HepG2 (cell line): ENCODE measurements around the gene TBC1D16. TPM values are rescaled to one million over a fixed set of nuclear protein-coding genes. Genes with fewer than 3 reads are reported as not detected.

ENCODE experiments used
- BCLAF1 ChIP-seq: fragments of 450-650 bp; IDR thresholded peaks from 2 replicates; pipeline ENCODE4 v1.6.1; 2017; ENCODE audit warnings: mild to moderate bottlenecking
- CREM ChIP-seq, 2 experiments: sonication (generic) in 1 of 2; formaldehyde crosslinking in 1 of 2; IDR thresholded peaks; 2 replicates each; pipeline versions ENCODE4 v1.4.0 to v1.6.1; 2016 to 2020; ENCODE audit warnings: antibody characterized with exemption in 1 of 2, mild to moderate bottlenecking in 1 of 2, missing genetic modification reagents in 1 of 2
- FLYWCH1 ChIP-seq: sonication (generic); formaldehyde crosslinking; IDR thresholded peaks from 2 replicates; pipeline ENCODE4 v1.8.1; 2023; ENCODE audit warnings: mild to moderate bottlenecking, missing genetic modification reagents
- FOXA3 ChIP-seq: IDR thresholded peaks from 2 replicates; pipeline ENCODE4 v1.6.1; 2016; ENCODE audit warnings: missing genetic modification reagents, missing compliant biosample characterization
- HMGA1 ChIP-seq: sonication (generic); formaldehyde crosslinking; conservative IDR thresholded peaks from 2 replicates; pipeline ENCODE4 v1.4.0; 2020; ENCODE audit warnings: missing genetic modification reagents
- HOXA7 ChIP-seq: sonication (generic); formaldehyde crosslinking; IDR thresholded peaks from 2 replicates; pipeline ENCODE4 v1.8.1; 2022; ENCODE audit warnings: mild to moderate bottlenecking, missing genetic modification reagents, moderate library complexity
- IRX3 ChIP-seq: sonication (generic); formaldehyde crosslinking; IDR thresholded peaks from 2 replicates; pipeline ENCODE4 v1.8.1; 2023; ENCODE audit warnings: mild to moderate bottlenecking, low read depth, missing genetic modification reagents, borderline replicate concordance
- MXI1 ChIP-seq: IDR thresholded peaks from 3 replicates; pipeline ENCODE4 v1.6.1; 2012; ENCODE audit warnings: low read depth, low read length, inconsistent platforms, borderline replicate concordance
- POLR2AphosphoS5 ChIP-seq: IDR thresholded peaks from 2 replicates; pipeline ENCODE4 v1.6.1; 2012; ENCODE audit warnings: low read depth, low read length
- RBAK ChIP-seq: sonication (generic); formaldehyde crosslinking; IDR thresholded peaks from 2 replicates; pipeline ENCODE4 v1.5.1; 2020; ENCODE audit warnings: mild to moderate bottlenecking, missing genetic modification reagents
- SOX5 ChIP-seq: IDR thresholded peaks from 2 replicates; pipeline ENCODE4 v1.6.1; 2016; ENCODE audit warnings: borderline replicate concordance
- TAF1 ChIP-seq: sonication (generic); formaldehyde crosslinking; IDR thresholded peaks from 2 replicates; pipeline ENCODE4 v1.4.0; 2020; ENCODE audit warnings: missing genetic modification reagents
- TBX2 ChIP-seq: sonication (generic); formaldehyde crosslinking; IDR thresholded peaks from 2 replicates; pipeline ENCODE4 v1.5.0; 2020; ENCODE audit warnings: missing genetic modification reagents, mild to moderate bottlenecking, borderline replicate concordance
- ZBTB38 ChIP-seq: sonication (generic); formaldehyde crosslinking; IDR thresholded peaks from 2 replicates; pipeline ENCODE4 v1.5.1; 2020; ENCODE audit warnings: mild to moderate bottlenecking, missing genetic modification reagents
- ZMAT3 ChIP-seq: sonication (generic); formaldehyde crosslinking; conservative IDR thresholded peaks from 2 replicates; pipeline ENCODE4 v1.7.0; 2021; ENCODE audit warnings: missing genetic modification reagents
- ZNF275 ChIP-seq: sonication (generic); formaldehyde crosslinking; IDR thresholded peaks from 2 replicates; pipeline ENCODE4 v1.8.0; 2022; ENCODE audit warnings: missing genetic modification reagents, mild to moderate bottlenecking, inconsistent platforms, borderline replicate concordance
- ZNF292 ChIP-seq: sonication (generic); formaldehyde crosslinking; IDR thresholded peaks from 2 replicates; pipeline ENCODE4 v1.8.1; 2022; ENCODE audit warnings: mild to moderate bottlenecking, low read depth, missing genetic modification reagents, borderline replicate concordance
- ZNF788 ChIP-seq: sonication (generic); formaldehyde crosslinking; IDR thresholded peaks from 2 replicates; pipeline ENCODE4 v1.5.0; 2020; ENCODE audit warnings: mild to moderate bottlenecking, missing genetic modification reagents, borderline replicate concordance
- polyA plus RNA-seq, 8 experiments: library from polyadenylated mRNA; depleted of rRNA in 3 of 8; stranded (reverse) in 7 of 8; unstranded in 1 of 8; fragments of >200 nt; fragmentation: Illumina TruSeq in 4 of 8; extraction: Trizol in 4 of 8; gene quantifications; 2 replicates each; pipeline versions ENCODE4 v1.2.1 to v1.2.3, GENCODE V29; 2011 to 2016; ENCODE audit warnings: low read depth in 4 of 8, missing spikeins in 1 of 8, mixed read lengths in 1 of 8; ENCODE audit not compliant: insufficient read depth in 1 of 8
- total RNA-seq, 5 experiments: library from RNA; depleted of rRNA; stranded (reverse); fragments of >200 nt; fragmentation: Illumina TruSeq; extraction: Trizol; gene quantifications; 2 replicates each; pipeline ENCODE4 v1.2.3, GENCODE V29; 2016; ENCODE audit warnings: low read depth in 1 of 5
- TF ChIP-seq, protein P1 (sequence below): IDR thresholded peaks from 2 replicates; pipeline ENCODE4 v1.6.1; 2016; ENCODE audit warnings: low read depth, control low read depth
- TF ChIP-seq, protein P2 (sequence below): sonication (generic); formaldehyde crosslinking; IDR thresholded peaks from 2 replicates; pipeline ENCODE4 v1.8.1; 2023; ENCODE audit warnings: mild to moderate bottlenecking, missing genetic modification reagents
- TF ChIP-seq, protein P3 (sequence below): sonication (generic); formaldehyde crosslinking; IDR thresholded peaks from 2 replicates; pipeline ENCODE4 v1.5.0; 2020; ENCODE audit warnings: missing genetic modification reagents

The TBC1D16 gene
- total and polyA plus RNA-seq, 2 of the 13 experiments (the other 11 are each of a cell fraction or from before 2014, with no cell fraction given) = 14.9 to 24.9 TPM

GRCh38 chr17:79987187-79987934 is 48.3 kb downstream of the TBC1D16 start (continued):
- no peak for TF ChIP-seq BCLAF1
- TF ChIP-seq SOX5 (CRISPR knock-in tag) = no peak
- TF ChIP-seq TAF1 (CRISPR knock-in tag) = no peak
- TF ChIP-seq FLYWCH1 (CRISPR knock-in tag) = no peak
- no peak for TF ChIP-seq CREM (IDR thresholded peaks at IDR 0.05)
- no peak for TF ChIP-seq CREM (CRISPR knock-in tag; IDR thresholded peaks at IDR 0.05)
- no peak for TF ChIP-seq HMGA1 (CRISPR knock-in tag)
- no peak for TF ChIP-seq ZNF788 (CRISPR knock-in tag)
- no peak for TF ChIP-seq RBAK (CRISPR knock-in tag)
- no peak for TF ChIP-seq IRX3 (CRISPR knock-in tag)
- no peak for TF ChIP-seq POLR2AphosphoS5
- no peak for TF ChIP-seq ZMAT3
- no peak; the same call in 1 of the 2 replicates for TF ChIP-seq ZNF275 (CRISPR knock-in tag)
- TF ChIP-seq, protein P1, sequence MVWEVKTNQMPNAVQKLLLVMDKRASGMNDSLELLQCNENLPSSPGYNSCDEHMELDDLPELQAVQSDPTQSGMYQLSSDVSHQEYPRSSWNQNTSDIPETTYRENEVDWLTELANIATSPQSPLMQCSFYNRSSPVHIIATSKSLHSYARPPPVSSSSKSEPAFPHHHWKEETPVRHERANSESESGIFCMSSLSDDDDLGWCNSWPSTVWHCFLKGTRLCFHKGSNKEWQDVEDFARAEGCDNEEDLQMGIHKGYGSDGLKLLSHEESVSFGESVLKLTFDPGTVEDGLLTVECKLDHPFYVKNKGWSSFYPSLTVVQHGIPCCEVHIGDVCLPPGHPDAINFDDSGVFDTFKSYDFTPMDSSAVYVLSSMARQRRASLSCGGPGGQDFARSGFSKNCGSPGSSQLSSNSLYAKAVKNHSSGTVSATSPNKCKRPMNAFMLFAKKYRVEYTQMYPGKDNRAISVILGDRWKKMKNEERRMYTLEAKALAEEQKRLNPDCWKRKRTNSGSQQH = no peak; the same call in 1 of the 2 replicates
- no peak for TF ChIP-seq ZNF292 (CRISPR knock-in tag)
- no peak for TF ChIP-seq TBX2 (CRISPR knock-in tag)
- no peak for TF ChIP-seq FOXA3 (CRISPR knock-in tag)
- TF ChIP-seq, protein P2, sequence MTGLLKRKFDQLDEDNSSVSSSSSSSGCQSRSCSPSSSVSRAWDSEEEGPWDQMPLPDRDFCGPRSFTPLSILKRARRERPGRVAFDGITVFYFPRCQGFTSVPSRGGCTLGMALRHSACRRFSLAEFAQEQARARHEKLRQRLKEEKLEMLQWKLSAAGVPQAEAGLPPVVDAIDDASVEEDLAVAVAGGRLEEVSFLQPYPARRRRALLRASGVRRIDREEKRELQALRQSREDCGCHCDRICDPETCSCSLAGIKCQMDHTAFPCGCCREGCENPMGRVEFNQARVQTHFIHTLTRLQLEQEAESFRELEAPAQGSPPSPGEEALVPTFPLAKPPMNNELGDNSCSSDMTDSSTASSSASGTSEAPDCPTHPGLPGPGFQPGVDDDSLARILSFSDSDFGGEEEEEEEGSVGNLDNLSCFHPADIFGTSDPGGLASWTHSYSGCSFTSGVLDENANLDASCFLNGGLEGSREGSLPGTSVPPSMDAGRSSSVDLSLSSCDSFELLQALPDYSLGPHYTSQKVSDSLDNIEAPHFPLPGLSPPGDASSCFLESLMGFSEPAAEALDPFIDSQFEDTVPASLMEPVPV (CRISPR knock-in tag) = no peak
- no peak for TF ChIP-seq ZBTB38 (CRISPR knock-in tag)
- TF ChIP-seq, protein P3, sequence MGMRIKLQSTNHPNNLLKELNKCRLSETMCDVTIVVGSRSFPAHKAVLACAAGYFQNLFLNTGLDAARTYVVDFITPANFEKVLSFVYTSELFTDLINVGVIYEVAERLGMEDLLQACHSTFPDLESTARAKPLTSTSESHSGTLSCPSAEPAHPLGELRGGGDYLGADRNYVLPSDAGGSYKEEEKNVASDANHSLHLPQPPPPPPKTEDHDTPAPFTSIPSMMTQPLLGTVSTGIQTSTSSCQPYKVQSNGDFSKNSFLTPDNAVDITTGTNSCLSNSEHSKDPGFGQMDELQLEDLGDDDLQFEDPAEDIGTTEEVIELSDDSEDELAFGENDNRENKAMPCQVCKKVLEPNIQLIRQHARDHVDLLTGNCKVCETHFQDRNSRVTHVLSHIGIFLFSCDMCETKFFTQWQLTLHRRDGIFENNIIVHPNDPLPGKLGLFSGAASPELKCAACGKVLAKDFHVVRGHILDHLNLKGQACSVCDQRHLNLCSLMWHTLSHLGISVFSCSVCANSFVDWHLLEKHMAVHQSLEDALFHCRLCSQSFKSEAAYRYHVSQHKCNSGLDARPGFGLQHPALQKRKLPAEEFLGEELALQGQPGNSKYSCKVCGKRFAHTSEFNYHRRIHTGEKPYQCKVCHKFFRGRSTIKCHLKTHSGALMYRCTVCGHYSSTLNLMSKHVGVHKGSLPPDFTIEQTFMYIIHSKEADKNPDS (CRISPR knock-in tag) = no peak
- TF ChIP-seq MXI1 = no peak
- no peak for TF ChIP-seq HOXA7
